ENCODE measurements around the gene ATE1.

DNA sequence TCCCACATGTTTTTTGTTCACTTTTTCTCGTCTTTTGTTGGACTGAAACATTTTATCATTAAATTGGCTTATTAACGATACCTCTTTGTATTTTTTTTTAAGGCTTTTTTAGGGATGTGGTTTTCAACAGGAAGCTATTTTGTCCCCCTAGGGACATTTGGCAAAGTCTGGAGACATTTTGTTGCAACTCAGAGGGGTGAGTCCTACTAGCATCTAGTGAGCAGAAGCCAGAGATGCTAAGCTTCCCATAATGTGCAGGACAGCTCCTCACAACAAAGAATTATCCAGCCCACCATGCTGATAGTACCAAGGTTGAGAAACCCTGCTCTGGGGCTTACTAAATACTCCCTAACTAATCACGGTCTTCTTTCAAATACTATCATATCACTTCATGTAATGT, 63.2 kb downstream of the ATE1 start:
- no peak for TF ChIP-seq EP300 (IDR thresholded peaks at IDR 0.05)
- TF ChIP-seq, protein P1, sequence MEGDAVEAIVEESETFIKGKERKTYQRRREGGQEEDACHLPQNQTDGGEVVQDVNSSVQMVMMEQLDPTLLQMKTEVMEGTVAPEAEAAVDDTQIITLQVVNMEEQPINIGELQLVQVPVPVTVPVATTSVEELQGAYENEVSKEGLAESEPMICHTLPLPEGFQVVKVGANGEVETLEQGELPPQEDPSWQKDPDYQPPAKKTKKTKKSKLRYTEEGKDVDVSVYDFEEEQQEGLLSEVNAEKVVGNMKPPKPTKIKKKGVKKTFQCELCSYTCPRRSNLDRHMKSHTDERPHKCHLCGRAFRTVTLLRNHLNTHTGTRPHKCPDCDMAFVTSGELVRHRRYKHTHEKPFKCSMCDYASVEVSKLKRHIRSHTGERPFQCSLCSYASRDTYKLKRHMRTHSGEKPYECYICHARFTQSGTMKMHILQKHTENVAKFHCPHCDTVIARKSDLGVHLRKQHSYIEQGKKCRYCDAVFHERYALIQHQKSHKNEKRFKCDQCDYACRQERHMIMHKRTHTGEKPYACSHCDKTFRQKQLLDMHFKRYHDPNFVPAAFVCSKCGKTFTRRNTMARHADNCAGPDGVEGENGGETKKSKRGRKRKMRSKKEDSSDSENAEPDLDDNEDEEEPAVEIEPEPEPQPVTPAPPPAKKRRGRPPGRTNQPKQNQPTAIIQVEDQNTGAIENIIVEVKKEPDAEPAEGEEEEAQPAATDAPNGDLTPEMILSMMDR (IDR thresholded peaks at IDR 0.05) = no peak
- no peak for TF ChIP-seq POLR2AphosphoS5 (IDR thresholded peaks at IDR 0.05)
